ENCODE data around the gene CLMP.
A peak's percentile ranks its signal among the peaks of the same experiment; 100 is the strongest.
"Not testable (repeated sequence)": the region's sequence is repeated elsewhere in the genome, so short reads cannot be mapped to it uniquely, and the experiment has no call there.

Gene CLMP

GRCh38 chr11:123060277-123061000, 134.6 kb downstream of the CLMP start:
- no peak for DNase-seq (ENCODE audit: low read depth)
- peak overlapping the region; percentile 80 for H3K4me3 ChIP-seq (ENCODE audit: low read depth, low read length)
- no peak for TF ChIP-seq CTCF (IDR thresholded peaks at IDR 0.05; ENCODE audit: low read depth, low read length, missing control alignments)

- H3K4me3 ChIP-seq (ENCODE audit: low read depth, low read length): peak overlapping the region; percentile 80
- not testable (repeated sequence) for DNase-seq (ENCODE audit: low read depth)
These were observed 135.8 kb downstream of the CLMP start for GRCh38 chr11:123059041-123059920.

GRCh38 chr11:123057661-123058305, 137.3 kb downstream of the CLMP start:
- no peak for TF ChIP-seq CTCF (IDR thresholded peaks at IDR 0.05; ENCODE audit: low read depth, low read length, missing control alignments)
- H3K4me3 ChIP-seq (ENCODE audit: low read depth, low read length): peak overlapping the region; percentile 80; the same call in 1 of the 2 replicates
- no peak for DNase-seq (ENCODE audit: low read depth)

- H3K4me3 ChIP-seq (ENCODE audit: low read depth, low read length): no peak overlapping the region
- DNase-seq (ENCODE audit: low read depth): no peak
- TF ChIP-seq CTCF (IDR thresholded peaks at IDR 0.05; ENCODE audit: low read depth, low read length, missing control alignments): no peak
These were observed 138.1 kb downstream of the CLMP start for GRCh38 chr11:123056835-123057491.

- no peak for TF ChIP-seq CTCF (IDR thresholded peaks at IDR 0.05; ENCODE audit: low read depth, low read length, missing control alignments)
- no peak for DNase-seq (ENCODE audit: low read depth)
- no peak overlapping the region for H3K4me3 ChIP-seq (ENCODE audit: low read depth, low read length)
These were observed 139.7 kb downstream of the CLMP start for GRCh38 chr11:123055191-123055901.

GRCh38 chr11:123054301-123055065, 140.6 kb downstream of the CLMP start:
- no peak for DNase-seq (ENCODE audit: low read depth)
- peak; percentile 65 for TF ChIP-seq CTCF (IDR thresholded peaks at IDR 0.05; ENCODE audit: low read depth, low read length, missing control alignments)
- H3K4me3 ChIP-seq (ENCODE audit: low read depth, low read length): no peak overlapping the region
